G401 (cell line): Measurements from ENCODE around the gene THPO. TPM values are rescaled to one million over a fixed set of nuclear protein-coding genes. Genes with fewer than 3 reads are reported as not detected.

Experiments used
- DNase-seq: peaks from one replicate; pipeline ENCODE4 v3.0.0-alpha.2; 2015; ENCODE audit warnings: low spot score
- in situ Hi-C: cut with HindIII; loops from 2 replicates; pipeline ENCODE4 v1.10.0; 2016; ENCODE audit warnings: low sequenced_read_pairs, mixed read lengths
- total RNA-seq: library from RNA; depleted of rRNA; stranded (reverse); fragments of >200 nt; shearing (Covaris generic); gene quantifications from 2 replicates; pipeline ENCODE4 v1.2.3, GENCODE V29; 2014; rRNA removed

Gene THPO
- total RNA-seq = 0.12 and 0.20 TPM in 2 replicates

GRCh38 chr3:184377882-184378445, at the start of gene THPO:
THPO (minus strand) TSS chr3:184378207; CDS start chr3:184376259, 1,948 bp downstream.
- no peak for DNase-seq
- in situ Hi-C loops = no loop called here

DNA sequence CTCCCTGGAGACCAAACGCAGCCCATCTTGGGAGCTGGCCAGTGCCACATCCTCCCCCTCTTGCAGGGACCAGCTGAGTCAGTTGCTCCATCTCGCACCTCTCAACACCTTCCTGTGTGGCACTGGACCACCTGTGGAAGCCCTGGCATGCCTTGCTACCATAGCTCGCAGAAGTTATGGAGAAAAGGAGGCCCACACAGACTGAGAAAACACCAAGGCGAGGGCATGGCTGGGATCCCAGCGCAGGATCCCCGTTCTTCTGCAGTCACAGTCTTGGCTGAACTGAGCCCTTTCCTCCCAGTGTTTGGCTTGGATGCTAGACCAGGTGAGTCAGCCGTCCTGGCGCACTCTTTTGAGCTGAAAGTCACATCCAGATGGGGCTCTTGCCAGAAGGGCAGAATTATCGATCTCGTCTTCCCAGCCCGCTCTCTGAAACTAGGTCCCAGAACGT, 48.7 kb upstream of the THPO start:
- DNase-seq = no peak
- in situ Hi-C loops = no loop called here

DNA sequence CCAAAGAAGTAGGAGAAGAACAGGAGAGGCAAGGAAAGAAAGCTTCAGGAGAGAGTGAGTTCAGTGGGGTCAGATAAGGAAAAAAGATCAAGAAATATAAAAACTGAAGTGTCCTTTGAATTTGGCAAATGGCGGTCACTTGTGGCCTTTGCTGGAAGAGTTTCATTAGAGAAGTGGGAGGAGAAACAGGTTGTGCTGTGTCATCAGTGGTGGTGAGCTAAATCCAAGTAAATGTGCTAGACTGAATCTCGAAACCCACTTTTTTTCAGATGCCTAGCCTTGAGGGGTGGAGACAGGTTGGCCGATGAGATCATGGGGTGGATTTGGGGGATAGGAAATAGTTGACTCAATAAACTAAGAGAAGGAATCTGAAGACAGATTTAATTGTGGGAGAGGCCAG, 45.6 kb upstream of the THPO start:
- no peak for DNase-seq
- in situ Hi-C loops = loop anchor here (5.0 kb wide), 1 partner anchor 104 kb away; no protein-coding TSS in a partner anchor

DNA sequence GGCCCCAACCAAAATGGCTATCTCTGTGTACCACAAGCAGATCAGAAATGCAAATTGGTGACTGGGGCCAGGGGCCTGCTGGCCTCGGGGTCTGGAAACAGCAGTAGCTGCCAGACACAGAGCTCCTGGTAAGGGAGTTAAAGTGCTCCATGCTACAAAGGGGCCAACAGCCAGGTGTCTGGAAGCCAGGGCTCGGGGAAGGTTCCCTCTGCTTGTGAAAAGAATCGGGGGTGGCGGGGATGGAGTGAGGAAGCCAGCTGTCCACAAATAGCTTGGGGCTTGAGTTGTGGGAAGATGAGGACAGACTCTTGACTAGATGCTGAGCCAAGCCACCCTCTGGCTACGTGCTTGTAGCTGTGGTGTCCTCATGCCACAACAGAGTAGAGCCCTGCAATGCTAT, 41.2 kb upstream of the THPO start:
- DNase-seq = peak; percentile 78
- in situ Hi-C loops = no loop called here

DNA sequence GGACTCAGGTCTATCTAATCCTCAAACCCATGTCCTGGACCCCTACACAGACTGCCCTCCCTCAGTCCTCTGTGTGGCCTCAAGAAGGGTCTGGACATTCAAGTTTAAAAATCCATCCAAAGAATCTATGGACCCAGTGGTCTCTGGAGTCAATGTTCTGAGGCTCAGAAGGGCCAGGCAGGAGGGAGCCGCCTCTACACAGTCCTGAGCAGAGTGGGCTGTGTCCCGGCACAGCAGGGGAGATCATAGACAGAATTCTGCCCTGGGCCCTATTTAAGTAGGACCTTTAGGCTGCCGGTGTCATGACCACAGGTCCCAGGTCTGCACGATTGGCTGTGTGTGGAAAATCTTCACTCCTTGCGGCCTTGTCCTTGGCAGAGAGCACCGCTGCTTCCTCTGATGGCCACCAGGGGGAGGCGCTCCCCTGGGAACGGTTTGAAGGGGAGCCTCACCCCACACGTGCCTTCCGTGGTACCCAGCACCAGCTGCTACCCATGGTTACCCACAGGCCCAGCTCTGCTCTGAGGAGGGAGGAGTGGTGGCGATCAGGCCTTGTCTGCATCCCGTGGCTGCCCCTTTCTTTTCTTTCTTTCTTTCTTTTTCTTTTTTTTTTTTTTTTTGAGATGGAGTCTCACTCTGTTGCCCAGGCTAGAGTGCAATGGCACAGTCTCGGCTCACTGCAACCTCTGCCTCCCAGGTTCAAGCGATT, 39.8 kb upstream of the THPO start:
- in situ Hi-C loops = no loop called here
- peak; percentile 41 for DNase-seq

DNA sequence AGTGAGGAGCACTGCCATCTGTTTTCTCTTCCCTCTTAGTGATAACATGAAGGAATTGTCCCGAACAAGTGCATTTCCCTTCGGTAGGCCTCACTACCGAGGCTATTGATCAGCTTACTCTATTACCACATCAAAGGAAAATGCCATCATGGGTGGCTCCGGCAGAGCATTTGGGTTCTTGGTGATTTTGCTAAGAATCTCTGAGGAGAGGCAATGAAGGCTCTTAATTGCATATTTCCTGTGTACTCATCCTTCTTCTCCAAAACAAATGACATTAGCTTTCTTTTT, 37.1 kb upstream of the THPO start:
- in situ Hi-C loops = no loop called here
- no peak for DNase-seq

DNA sequence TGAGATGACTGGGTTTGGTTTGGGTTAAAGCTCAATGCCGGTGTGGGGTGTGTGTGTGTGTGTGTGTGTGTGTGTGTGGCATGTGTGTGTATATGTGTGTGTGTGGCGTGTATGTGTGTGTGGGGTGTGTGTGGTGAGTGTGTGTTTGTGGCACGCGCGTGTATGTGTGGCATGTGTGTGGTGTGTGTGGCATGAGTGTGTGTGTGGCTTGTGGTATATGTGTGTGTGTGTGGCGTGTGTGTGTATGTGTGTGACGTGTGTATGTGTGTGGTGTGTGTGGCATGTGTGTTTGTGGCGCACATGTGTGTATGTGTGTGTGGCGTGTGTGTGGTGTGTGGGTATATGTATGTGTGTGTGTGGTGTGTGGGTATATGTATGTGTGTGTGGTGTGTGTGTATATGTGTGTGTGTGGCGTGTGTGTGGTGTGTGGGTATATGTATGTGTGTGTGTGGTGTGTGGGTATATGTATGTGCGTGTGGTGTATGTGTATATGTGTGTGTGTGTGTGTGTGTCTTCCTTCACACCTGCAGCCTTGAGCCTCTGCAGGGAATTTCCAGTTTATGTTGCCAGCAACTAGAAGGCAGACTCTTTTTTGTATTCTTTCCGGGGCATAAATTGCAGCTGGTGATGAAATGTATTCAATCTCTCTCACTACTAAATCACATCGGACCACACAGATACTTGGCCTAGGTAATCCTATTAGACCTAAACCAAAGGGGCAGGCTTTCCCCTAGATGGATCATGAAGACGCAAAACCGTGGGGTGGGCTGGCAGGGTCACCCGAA, 36.6 kb upstream of the THPO start:
- no peak for DNase-seq
- in situ Hi-C loops = no loop called here

DNA sequence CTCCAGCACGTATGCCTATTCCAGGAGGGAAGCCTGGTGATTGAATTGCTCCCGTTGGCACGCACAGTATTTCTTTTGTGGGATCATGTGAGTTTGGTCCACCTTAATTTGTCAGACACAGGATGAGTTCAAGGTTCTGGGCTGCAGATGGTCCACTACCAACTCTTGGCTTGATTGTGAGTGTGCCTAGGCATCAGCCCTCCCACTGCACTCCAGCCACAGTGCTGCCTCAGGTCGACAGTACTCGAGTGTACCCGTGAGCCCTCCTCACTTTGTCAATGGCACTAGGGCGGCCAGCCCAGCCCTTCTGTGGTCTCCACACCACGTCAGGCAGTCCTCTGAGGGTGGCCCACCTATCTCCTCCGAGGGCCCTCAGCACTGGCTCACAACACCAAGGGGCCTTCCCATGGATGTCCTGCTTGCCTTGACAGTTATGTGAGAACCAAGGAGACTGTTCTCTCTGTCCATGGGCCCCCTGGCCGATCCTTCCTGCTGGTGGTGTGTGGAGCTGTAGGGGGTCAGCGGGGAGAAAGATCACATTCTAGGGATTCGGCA, 32.0 kb upstream of the THPO start:
- DNase-seq = no peak

DNA sequence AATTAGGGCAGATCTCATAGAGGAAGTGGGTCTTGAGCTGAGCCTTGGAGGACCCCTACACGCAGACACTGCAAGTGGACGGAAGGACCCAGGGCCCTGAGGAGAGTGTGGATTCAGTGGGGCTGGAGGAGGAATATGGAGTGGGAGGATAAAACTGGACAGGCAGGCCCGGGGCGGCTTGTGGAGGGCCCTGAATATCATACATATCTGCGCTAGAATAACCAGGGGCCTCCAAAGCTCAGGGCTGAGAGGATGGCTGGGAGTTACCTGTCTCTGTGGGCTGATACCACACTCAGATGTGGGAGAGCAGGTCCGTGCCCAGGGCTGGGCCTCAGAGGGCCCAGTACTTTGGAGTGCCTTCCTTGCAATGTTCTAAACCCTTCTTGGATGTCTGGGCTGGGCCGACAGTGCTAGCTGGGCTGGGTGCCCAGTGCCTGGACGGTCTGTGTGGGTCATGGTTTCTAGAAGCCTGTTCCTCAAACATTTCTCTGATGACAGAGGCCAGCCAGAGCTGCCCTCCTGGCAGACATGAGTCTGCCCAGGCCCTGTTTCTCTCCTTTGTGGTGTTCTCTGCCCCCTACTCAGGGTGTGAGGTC, 31.4 kb upstream of the THPO start:
- DNase-seq = no peak
- in situ Hi-C loops = no loop called here

More for the DNA sequence above, 32.0 kb upstream of the THPO start:
- in situ Hi-C loops = no loop called here

- no peak for DNase-seq
- in situ Hi-C loops = no loop called here
These were observed 27.3 kb upstream of the THPO start for GRCh38 chr3:184405075-184406030.

GRCh38 chr3:184399410-184399809, 21.4 kb upstream of the THPO start:
- in situ Hi-C loops = no loop called here
- no peak for DNase-seq

GRCh38 chr3:184395320-184395660, 17.3 kb upstream of the THPO start:
- in situ Hi-C loops = no loop called here
- no peak for DNase-seq

DNA sequence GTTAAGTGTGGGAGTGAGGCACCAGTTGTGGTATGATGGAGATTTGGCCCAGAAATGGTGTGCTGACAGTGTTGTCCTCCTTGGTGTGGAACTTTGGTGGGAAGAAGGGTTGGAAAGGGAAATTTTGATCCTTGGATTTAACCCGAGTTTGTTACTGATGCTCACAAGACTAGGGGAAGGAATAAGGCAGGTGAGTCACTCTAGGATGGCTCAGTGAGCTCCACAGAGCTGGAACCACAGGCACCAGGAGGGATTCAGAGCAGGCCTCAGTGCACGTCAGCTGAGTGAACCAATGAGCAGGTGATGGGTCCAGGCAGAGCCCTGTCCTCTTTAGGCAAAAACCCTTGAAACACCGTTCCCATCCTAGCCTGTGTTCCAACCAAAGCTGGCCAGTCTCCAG, 13.3 kb upstream of the THPO start:
- in situ Hi-C loops = no loop called here
- no peak for DNase-seq

DNA sequence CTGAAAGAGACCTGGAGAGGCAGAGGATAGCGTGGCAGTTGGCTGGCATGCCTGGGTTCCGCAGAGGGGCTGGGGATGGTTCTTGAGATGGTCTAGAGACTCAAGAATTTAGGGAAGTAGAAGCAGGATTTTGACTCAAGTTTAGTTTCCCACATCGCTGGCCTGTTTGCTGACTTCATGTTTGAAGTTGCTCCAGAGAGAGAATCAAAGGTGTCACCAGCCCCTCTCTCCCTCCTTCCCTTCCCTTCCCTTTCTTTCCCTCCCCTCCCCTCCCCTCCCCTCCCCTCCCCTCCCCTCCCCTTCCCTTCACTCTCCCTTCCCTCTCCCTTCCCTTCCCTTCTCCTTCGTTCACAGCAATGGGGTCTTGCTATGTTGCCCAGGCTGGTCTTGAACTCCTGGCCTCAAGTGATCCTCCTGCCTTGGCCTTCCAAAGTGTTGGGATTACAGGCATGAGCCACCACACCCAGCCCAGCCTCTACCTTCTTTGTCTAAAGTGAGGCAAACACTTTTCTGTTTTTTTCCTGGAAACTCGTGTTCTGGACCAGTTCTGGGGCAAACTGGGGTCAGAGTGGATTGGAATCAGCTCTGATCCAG, 12.0 kb upstream of the THPO start:
- no peak for DNase-seq
- in situ Hi-C loops = no loop called here

DNA sequence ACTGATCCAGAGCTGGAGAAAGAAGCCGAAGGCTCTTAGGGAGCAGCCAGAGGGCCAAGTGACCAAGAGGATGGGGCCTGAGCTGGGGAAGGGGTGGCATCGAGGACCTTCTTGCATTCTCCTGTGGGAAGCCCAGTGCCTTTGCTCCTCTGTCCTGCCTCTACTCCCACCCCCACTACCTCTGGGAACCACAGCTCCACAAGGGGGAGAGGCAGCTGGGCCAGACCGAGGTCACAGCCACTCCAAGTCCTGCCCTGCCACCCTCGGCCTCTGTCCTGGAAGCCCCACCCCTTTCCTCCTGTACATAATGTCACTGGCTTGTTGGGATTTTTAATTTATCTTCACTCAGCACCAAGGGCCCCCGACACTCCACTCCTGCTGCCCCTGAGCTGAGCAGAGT, 11.4 kb upstream of the THPO start:
- in situ Hi-C loops = no loop called here
- no peak for DNase-seq

GRCh38 chr3:184388936-184389230, 10.9 kb upstream of the THPO start:
- no peak for DNase-seq
- in situ Hi-C loops = no loop called here

GRCh38 chr3:184388164-184388935, 10.3 kb upstream of the THPO start:
- in situ Hi-C loops = no loop called here
- no peak for DNase-seq

DNA sequence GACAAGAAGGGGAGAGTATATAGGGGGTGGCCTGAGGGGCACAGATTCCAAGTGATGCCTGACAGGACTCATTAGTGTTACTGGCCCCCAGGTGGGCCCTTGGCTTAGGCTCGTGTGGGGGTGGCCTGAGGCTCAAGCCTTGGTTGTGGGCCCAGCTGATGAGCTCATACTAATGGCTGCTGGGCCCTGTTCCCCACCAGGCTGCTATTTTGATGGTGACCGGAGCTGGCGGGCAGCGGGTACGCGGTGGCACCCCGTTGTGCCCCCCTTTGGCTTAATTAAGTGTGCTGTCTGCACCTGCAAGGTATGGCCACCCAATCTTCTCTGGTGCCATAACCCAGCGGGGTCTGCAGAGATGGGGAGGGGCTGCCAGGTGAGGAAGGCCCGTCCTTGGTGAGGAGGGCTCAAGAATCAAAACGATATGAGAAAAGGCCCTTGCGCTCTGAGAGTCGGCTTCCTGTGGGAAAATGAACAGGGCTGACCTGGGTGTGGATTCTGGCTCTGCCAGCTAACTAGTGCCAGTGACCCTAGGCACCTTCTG, 9.2 kb upstream of the THPO start:
- in situ Hi-C loops = no loop called here
- no peak for DNase-seq
